OCI-LY7 (cell line): ENCODE data around the gene C16orf92. TPM values are rescaled to one million over a fixed set of nuclear protein-coding genes. Genes with fewer than 3 reads are reported as not detected.

Source experiments
- BruUV-seq: library from RNA; stranded (reverse); fragments of 400-500 nt; replicated peaks from 2 replicates; lab custom pipeline; 2021; lab: Mats Ljungman, UMichigan
- CTCF ChIA-PET: fragments of 300-600 bp; sonication (Branson Sonifier 250); formaldehyde crosslinking; loops from one replicate; lab custom pipeline; 2022; ENCODE audit warnings: antibody characterized with exemption; ENCODE audit not compliant: unreplicated experiment; lab: Charles Lee
- POLR2A ChIA-PET: fragments of 300-600 bp; sonication (Branson Sonifier 250); formaldehyde crosslinking; loops from one replicate; lab custom pipeline; 2022; ENCODE audit warnings: antibody characterized with exemption; lab: Charles Lee
- DNase-seq: peaks from one replicate; pipeline ENCODE4 v3.0.0-alpha.2; 2015; ENCODE audit warnings: low spot score
- H2AFZ ChIP-seq: fragments of 200-600 bp; sonication (generic), shearing (Covaris generic); 2 replicates; pipeline ENCODE4 v1.6.1; 2014; ENCODE audit warnings: mild to moderate bottlenecking, antibody characterized with exemption, low read length, moderate library complexity
- H3K27ac ChIP-seq: fragments of 200-600 bp; sonication (generic); 2 replicates; pipeline ENCODE4 v1.5.1; 2014; ENCODE audit warnings: mixed run types, low read depth, mild to moderate bottlenecking, moderate library complexity, low read length, inconsistent platforms; ENCODE audit not compliant: poor library complexity, severe bottlenecking
- H3K36me3 ChIP-seq: fragments of 200-600 bp; sonication (generic); 2 replicates; pipeline ENCODE4 v1.6.1; 2014; ENCODE audit warnings: mild to moderate bottlenecking, antibody characterized with exemption, low read length, moderate library complexity, mixed read lengths; ENCODE audit not compliant: insufficient read depth
- H3K4me1 ChIP-seq: fragments of 200-600 bp; sonication (generic); 2 replicates; pipeline ENCODE4 v1.5.1; 2014; ENCODE audit warnings: mild to moderate bottlenecking, low read length; ENCODE audit not compliant: insufficient read depth, poor library complexity, severe bottlenecking
- H3K4me2 ChIP-seq: fragments of 200-600 bp; sonication (generic); 2 replicates; pipeline ENCODE4 v1.6.1; 2014; ENCODE audit warnings: mild to moderate bottlenecking, low read length
- H3K4me3 ChIP-seq: fragments of 200-600 bp; sonication (generic); 2 replicates; pipeline ENCODE4 v1.5.1; 2014; ENCODE audit warnings: mild to moderate bottlenecking, low read depth, low read length; ENCODE audit not compliant: poor library complexity, severe bottlenecking
- H3K79me2 ChIP-seq: fragments of 200-600 bp; sonication (generic); 2 replicates; pipeline ENCODE4 v1.6.1; 2016; ENCODE audit warnings: low read depth, mild to moderate bottlenecking, low read length, moderate library complexity, mixed read lengths; ENCODE audit not compliant: insufficient read depth
- H3K9me2 ChIP-seq: fragments of 200-600 bp; sonication (generic); 2 replicates; pipeline ENCODE4 v1.6.1; 2016; ENCODE audit warnings: mild to moderate bottlenecking, low read length, mixed read lengths; ENCODE audit not compliant: insufficient read depth
- H3K9me3 ChIP-seq: fragments of 200-600 bp; sonication (generic); 2 replicates; pipeline ENCODE4 v1.6.1; 2014; ENCODE audit warnings: mild to moderate bottlenecking, mixed run types, low read length, mixed read lengths
- H4K20me1 ChIP-seq: fragments of 200-600 bp; sonication (generic); 2 replicates; pipeline ENCODE4 v1.6.1; 2014; ENCODE audit warnings: mild to moderate bottlenecking, antibody characterized with exemption, low read length, moderate library complexity, mixed read lengths; ENCODE audit not compliant: insufficient read depth
- CTCF ChIP-seq: fragments of 200-600 bp; sonication (generic); conservative IDR thresholded peaks from 2 replicates; pipeline ENCODE4 v1.5.1; 2014; ENCODE audit warnings: mild to moderate bottlenecking, antibody characterized with exemption, low read length, moderate library complexity, mixed read lengths
- EZH2phosphoT487 ChIP-seq: fragments of 200-600 bp; sonication (generic); IDR thresholded peaks from 2 replicates; pipeline ENCODE4 v1.6.1; 2018; ENCODE audit warnings: low read depth, borderline replicate concordance, mild to moderate bottlenecking, mixed run types, antibody characterized with exemption, low read length, moderate library complexity, mixed read lengths
- intact Hi-C: fragments of 100-400 bp; cut with micrococcal nuclease; formaldehyde crosslinking; loops from one replicate; pipeline ENCODE4 v1.10.0; 2022; ENCODE audit not compliant: unreplicated experiment
- total RNA-seq, 2 experiments: library from RNA; depleted of rRNA in 1 of 2; stranded (reverse); fragments of >200 nt in 1 of 2; shearing (Covaris generic) in 1 of 2; gene quantifications; 2 replicates each; pipeline ENCODE4 v1.2.3, GENCODE V29; 2014 to 2022

Gene C16orf92
- total RNA-seq, 2 experiments from 2014 or later: not detected

- POLR2A ChIA-PET: no interaction called here
- BruUV-seq: no TSS peak
- DNase-seq: no peak
- Histone ChIP-seq H3K4me1 (no peaks in the 10 kb centered on the region), H3K4me2 (no peak overlapping the region), H3K9me2 (no peaks in the 10 kb centered on the region), H4K20me1 (no peaks in the 10 kb centered on the region), H2AFZ (no peak overlapping the region), H3K79me2 (no peaks in the 10 kb centered on the region; the same call in 1 of the 2 replicates), H3K9me3 (no peaks in the 10 kb centered on the region), H3K27ac (no peak overlapping the region), H3K4me3 (no peak overlapping the region), H3K36me3 (peaks cover 23% of the 10 kb centered on the region; the same call in 1 of the 2 replicates)
- intact Hi-C loops: no loop called here
- TF ChIP-seq CTCF: no peak
- TF ChIP-seq EZH2phosphoT487: no peak
- CTCF ChIA-PET: no interaction called here
These were observed 20.2 kb upstream of the C16orf92 start for GRCh38 chr16:30002614-30003346.

- peaks cover 15% of the 10 kb centered on the region; the same call in 1 of the 2 replicates for H3K36me3 ChIP-seq
- H3K9me3 ChIP-seq: no peaks in the 10 kb centered on the region
- TF ChIP-seq CTCF: no peak
- no peak overlapping the region for H2AFZ ChIP-seq
- intact Hi-C loops: no loop called here
- H3K9me2 ChIP-seq: no peaks in the 10 kb centered on the region
- no peak overlapping the region for H3K27ac ChIP-seq
- POLR2A ChIA-PET: interaction anchor here (0.5 kb wide), 1 partner anchor 647 kb away, joined by 4 read pairs; the partner anchor contains the start of gene PRR14
- no peaks in the 10 kb centered on the region for H4K20me1 ChIP-seq
- H3K79me2 ChIP-seq: no peaks in the 10 kb centered on the region
- H3K4me1 ChIP-seq: no peaks in the 10 kb centered on the region
- CTCF ChIA-PET: no interaction called here
- H3K4me2 ChIP-seq: no peak overlapping the region
- no peak for DNase-seq
- no peak overlapping the region for H3K4me3 ChIP-seq
- BruUV-seq: no TSS peak
These were observed 19.2 kb upstream of the C16orf92 start for GRCh38 chr16:30003670-30004423.
